ENCODE measurements around the gene CSGALNACT2. TPM values are rescaled to one million over a fixed set of nuclear protein-coding genes. Genes with fewer than 3 reads are reported as not detected.

Gene CSGALNACT2
- total and polyA plus RNA-seq, 2 of the 13 experiments (the other 11 are each of a cell fraction or from before 2014, with no cell fraction given): 3.3 to 7.1 TPM

DNA sequence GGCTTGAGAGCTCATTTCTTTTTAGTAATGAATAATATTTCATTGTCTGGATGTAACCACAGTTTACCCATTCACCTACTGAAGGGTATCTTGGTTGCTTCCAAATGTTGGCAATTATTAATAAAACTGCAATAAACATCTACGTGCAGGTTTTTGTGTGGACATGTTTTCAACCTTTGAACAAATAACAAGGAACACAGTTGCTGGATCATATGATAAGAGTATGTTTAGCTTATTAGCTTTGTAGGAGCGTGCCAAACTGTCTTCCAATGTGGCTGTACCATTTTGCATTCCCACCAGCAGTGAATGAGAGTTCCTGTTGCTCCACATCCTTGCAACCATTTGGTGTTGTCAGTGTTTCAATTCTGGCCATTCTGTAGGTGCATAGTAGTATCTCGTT, 49.0 kb downstream of the CSGALNACT2 start:
- Histone ChIP-seq H3K9me3 (ENCODE audit: low read length) (no peaks in the 10 kb centered on the region), H3K4me3 (replicated peaks in 1 of 3; ENCODE audit: insufficient read depth in 1 of 3, low read depth in 2 of 3, low read length in 3 of 3) (no peak overlapping the region), H3K27me3 (ENCODE audit: control insufficient read depth in 1 of 2, insufficient read depth in 2 of 2, low read length in 2 of 2) (no peaks in the 10 kb centered on the region), H3K79me2 (ENCODE audit: insufficient read depth, low read length) (no peaks in the 10 kb centered on the region), H3K4me1 (ENCODE audit: insufficient read depth, low read length) (peaks cover 7% of the 10 kb centered on the region; the same call in 1 of the 2 replicates), H3K4me2 (ENCODE audit: low read depth, low read length) (no peak overlapping the region), H3K36me3 (replicated peaks in 1 of 2; ENCODE audit: control insufficient read depth in 1 of 2, insufficient read depth in 2 of 2, low read length in 2 of 2) (peaks cover 0 to 6% of the 10 kb centered on the region in 2 experiments; a peak in 1 of 5 replicates), H3K27ac (ENCODE audit: extremely low read length, insufficient read depth, low read length) (no peak overlapping the region), H3K9ac (ENCODE audit: insufficient read depth, low read depth, low read length) (no peak overlapping the region), H4K20me1 (ENCODE audit: insufficient read depth, low read length) (no peaks in the 10 kb centered on the region), H2AFZ (ENCODE audit: low read length) (no peak overlapping the region)
- ATAC-seq (no peak), FAIRE-seq (no peak), DNase-seq (ENCODE audit: low spot score) (no peak)
- no TSS peak for BruUV-seq (replicated peaks)
- 94% methylated on average over 3 of the region's 3 CpGs for WGBS (ENCODE audit: low lambda C conversion rate)
- in situ Hi-C loops (cut with HindIII; ENCODE audit: extremely low pct_ligation_motif_present, low pct_unique_long_range_greater_than_20kb) (no loop called here), intact Hi-C loops (cut with micrococcal nuclease; ENCODE audit: unreplicated experiment) (no loop called here)
- TF ChIP-seq LCORL (IDR thresholded peaks at IDR 0.05): no peak
- TF ChIP-seq LCORL (CRISPR knock-in tag; IDR thresholded peaks at IDR 0.05): no peak
- no peak for TF ChIP-seq EHMT2 (IDR thresholded peaks at IDR 0.05; ENCODE audit: borderline replicate concordance, low read depth, low read length)
- TF ChIP-seq, protein P1, sequence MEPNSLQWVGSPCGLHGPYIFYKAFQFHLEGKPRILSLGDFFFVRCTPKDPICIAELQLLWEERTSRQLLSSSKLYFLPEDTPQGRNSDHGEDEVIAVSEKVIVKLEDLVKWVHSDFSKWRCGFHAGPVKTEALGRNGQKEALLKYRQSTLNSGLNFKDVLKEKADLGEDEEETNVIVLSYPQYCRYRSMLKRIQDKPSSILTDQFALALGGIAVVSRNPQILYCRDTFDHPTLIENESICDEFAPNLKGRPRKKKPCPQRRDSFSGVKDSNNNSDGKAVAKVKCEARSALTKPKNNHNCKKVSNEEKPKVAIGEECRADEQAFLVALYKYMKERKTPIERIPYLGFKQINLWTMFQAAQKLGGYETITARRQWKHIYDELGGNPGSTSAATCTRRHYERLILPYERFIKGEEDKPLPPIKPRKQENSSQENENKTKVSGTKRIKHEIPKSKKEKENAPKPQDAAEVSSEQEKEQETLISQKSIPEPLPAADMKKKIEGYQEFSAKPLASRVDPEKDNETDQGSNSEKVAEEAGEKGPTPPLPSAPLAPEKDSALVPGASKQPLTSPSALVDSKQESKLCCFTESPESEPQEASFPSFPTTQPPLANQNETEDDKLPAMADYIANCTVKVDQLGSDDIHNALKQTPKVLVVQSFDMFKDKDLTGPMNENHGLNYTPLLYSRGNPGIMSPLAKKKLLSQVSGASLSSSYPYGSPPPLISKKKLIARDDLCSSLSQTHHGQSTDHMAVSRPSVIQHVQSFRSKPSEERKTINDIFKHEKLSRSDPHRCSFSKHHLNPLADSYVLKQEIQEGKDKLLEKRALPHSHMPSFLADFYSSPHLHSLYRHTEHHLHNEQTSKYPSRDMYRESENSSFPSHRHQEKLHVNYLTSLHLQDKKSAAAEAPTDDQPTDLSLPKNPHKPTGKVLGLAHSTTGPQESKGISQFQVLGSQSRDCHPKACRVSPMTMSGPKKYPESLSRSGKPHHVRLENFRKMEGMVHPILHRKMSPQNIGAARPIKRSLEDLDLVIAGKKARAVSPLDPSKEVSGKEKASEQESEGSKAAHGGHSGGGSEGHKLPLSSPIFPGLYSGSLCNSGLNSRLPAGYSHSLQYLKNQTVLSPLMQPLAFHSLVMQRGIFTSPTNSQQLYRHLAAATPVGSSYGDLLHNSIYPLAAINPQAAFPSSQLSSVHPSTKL (CRISPR knock-in tag; IDR thresholded peaks at IDR 0.05): no peak
- no peak for TF ChIP-seq HES4 (CRISPR knock-in tag; IDR thresholded peaks at IDR 0.05; ENCODE audit: borderline replicate concordance)
- no peak for TF ChIP-seq PRMT3 (CRISPR knock-in tag; IDR thresholded peaks at IDR 0.05; ENCODE audit: borderline replicate concordance, low read depth)
- CTCF ChIA-PET (ENCODE audit: low intra/inter-chr PET ratio, low total read pairs): no interaction called here
- POLR2A ChIA-PET: no interaction called here

Data from HepG2 (cell line).